Mesodermal cell (in vitro differentiated cells): Measurements from ENCODE around the gene DENND2D.

Experiments used
- H3K27ac ChIP-seq: 2 replicates; pipeline ENCODE4 v1.7.0; 2013; ENCODE audit warnings: mild to moderate bottlenecking, low read depth, low read length, moderate library complexity; ENCODE audit not compliant: severe bottlenecking
- H3K36me3 ChIP-seq: 2 replicates; pipeline ENCODE4 v1.7.1; 2013; ENCODE audit warnings: mild to moderate bottlenecking, low read length, moderate library complexity; ENCODE audit not compliant: control insufficient read depth, insufficient read depth
- H3K4me1 ChIP-seq: one replicate; pipeline ENCODE4 v1.7.1; 2013; ENCODE audit warnings: mild to moderate bottlenecking, low read length; ENCODE audit not compliant: insufficient read depth, control insufficient read depth, poor library complexity, severe bottlenecking
- H3K4me3 ChIP-seq: 2 replicates; pipeline ENCODE4 v1.7.0; 2013; ENCODE audit warnings: low read length, control low read depth, mild to moderate bottlenecking; ENCODE audit not compliant: insufficient read depth, poor library complexity, severe bottlenecking; ENCODE audit errors: extremely low read depth
- H3K9me3 ChIP-seq: 2 replicates; pipeline ENCODE4 v1.7.1; 2013; ENCODE audit warnings: mild to moderate bottlenecking, low read length, moderate library complexity; ENCODE audit not compliant: control insufficient read depth
- WGBS, 2 experiments: methylation state at CpG; one replicate each; pipeline ENCODE4 v1.1.5; 2013; ENCODE audit warnings: missing lambda C conversion rate in 2 of 2; ENCODE audit not compliant: insufficient coverage in 2 of 2; 5-methylcytosine and 5-hydroxymethylcytosine counted together

Gene DENND2D

GRCh38 chr1:111164151-111164550, 36.3 kb downstream of the DENND2D start:
- Histone ChIP-seq H3K36me3 (peaks cover 36% of the 10 kb centered on the region), H3K27ac (no peak overlapping the region), H3K4me3 (no peak overlapping the region), H3K4me1 (peaks cover 5% of the 10 kb centered on the region), H3K9me3 (no peaks in the 10 kb centered on the region)
- WGBS, 2 experiments = 85 to 95% methylated on average over 2 of the region's 2 CpGs

- H3K36me3 ChIP-seq = peaks cover 28% of the 10 kb centered on the region
- WGBS, 2 experiments = 90 to 98% methylated on average over 4 of the region's 4 CpGs
These were observed 37.1 kb downstream of the DENND2D start for GRCh38 chr1:111163363-111163762.

GRCh38 chr1:111162488-111162880, 38.0 kb downstream of the DENND2D start:
- no peak overlapping the region for H3K4me3 ChIP-seq
- peaks cover 27% of the 10 kb centered on the region for H3K36me3 ChIP-seq
- H3K4me1 ChIP-seq = peaks cover 5% of the 10 kb centered on the region
- H3K9me3 ChIP-seq = no peaks in the 10 kb centered on the region
- H3K27ac ChIP-seq = peak overlapping the region; percentile 31
- WGBS, 2 experiments = 100% methylated on average over 1 of the region's 2 CpGs; no CpG with 5 or more reads in 1 of the 2 experiments

More at GRCh38 chr1:111163363-111163762, 37.1 kb downstream of the DENND2D start:
- Histone ChIP-seq H3K27ac (no peak overlapping the region), H3K4me1 (peaks cover 5% of the 10 kb centered on the region), H3K4me3 (no peak overlapping the region), H3K9me3 (no peaks in the 10 kb centered on the region)

GRCh38 chr1:111161843-111162487, 38.5 kb downstream of the DENND2D start:
- H3K36me3 ChIP-seq = peaks cover 30% of the 10 kb centered on the region

GRCh38 chr1:111157431-111157830, 43.0 kb downstream of the DENND2D start:
- H3K36me3 ChIP-seq = peaks cover 51% of the 10 kb centered on the region
- no CpG with 5 or more reads among the region's 2 CpGs for WGBS, 2 experiments
- H3K27ac ChIP-seq = no peak overlapping the region
- H3K4me3 ChIP-seq = no peak overlapping the region
- no peaks in the 10 kb centered on the region for H3K9me3 ChIP-seq
- H3K4me1 ChIP-seq = peaks cover 5% of the 10 kb centered on the region

More at GRCh38 chr1:111161843-111162487, 38.5 kb downstream of the DENND2D start:
- H3K27ac ChIP-seq = peak overlapping the region; percentile 31
- peaks cover 5% of the 10 kb centered on the region for H3K4me1 ChIP-seq
- no peaks in the 10 kb centered on the region for H3K9me3 ChIP-seq
- WGBS, 2 experiments = 71 to 77% methylated on average over 1 of the region's 1 CpG
- H3K4me3 ChIP-seq = no peak overlapping the region

- H3K9me3 ChIP-seq = no peaks in the 10 kb centered on the region
- peaks cover 64% of the 10 kb centered on the region for H3K36me3 ChIP-seq
- no peaks in the 10 kb centered on the region for H3K4me1 ChIP-seq
- WGBS, 2 experiments = 95 to 100% methylated on average over 2 to 4 of the region's 5 CpGs
- no peak overlapping the region for H3K4me3 ChIP-seq
- no peak overlapping the region for H3K27ac ChIP-seq
These were observed 46.1 kb downstream of the DENND2D start for GRCh38 chr1:111154021-111154999.

- H3K4me3 ChIP-seq = no peak overlapping the region
- H3K4me1 ChIP-seq = no peaks in the 10 kb centered on the region
- 90% methylated on average over 2 of the region's 3 CpGs; no CpG with 5 or more reads in 1 of the 2 experiments for WGBS, 2 experiments
- no peak overlapping the region for H3K27ac ChIP-seq
- H3K9me3 ChIP-seq = no peaks in the 10 kb centered on the region
- peaks cover 70% of the 10 kb centered on the region for H3K36me3 ChIP-seq
These were observed 48.6 kb downstream of the DENND2D start for GRCh38 chr1:111151838-111152237.

GRCh38 chr1:111148376-111148881, 52.0 kb downstream of the DENND2D start:
- Histone ChIP-seq H3K4me1 (peaks cover 7% of the 10 kb centered on the region), H3K36me3 (peaks cover 49% of the 10 kb centered on the region), H3K4me3 (no peak overlapping the region), H3K27ac (no peak overlapping the region), H3K9me3 (no peaks in the 10 kb centered on the region)
- no CpG with 5 or more reads among the region's 2 CpGs for WGBS, 2 experiments

- WGBS, 2 experiments = no CpG with 5 or more reads among the region's 3 CpGs
- H3K27ac ChIP-seq = no peak overlapping the region
- no peak overlapping the region for H3K4me3 ChIP-seq
- peaks cover 44% of the 10 kb centered on the region for H3K36me3 ChIP-seq
- peaks cover 7% of the 10 kb centered on the region for H3K4me1 ChIP-seq
- H3K9me3 ChIP-seq = no peaks in the 10 kb centered on the region
These were observed 52.5 kb downstream of the DENND2D start for GRCh38 chr1:111147948-111148347.

GRCh38 chr1:111145963-111146768, 54.3 kb downstream of the DENND2D start:
- peaks cover 31% of the 10 kb centered on the region for H3K36me3 ChIP-seq
- no peak overlapping the region for H3K27ac ChIP-seq
- H3K9me3 ChIP-seq = no peaks in the 10 kb centered on the region
- H3K4me1 ChIP-seq = peaks cover 15% of the 10 kb centered on the region
- H3K4me3 ChIP-seq = no peak overlapping the region
